CD14-positive monocyte (primary cell): ENCODE data around the gene ARHGAP12. TPM values are rescaled to one million over a fixed set of nuclear protein-coding genes. Genes with fewer than 3 reads are reported as not detected.

Experiments
- DNase-seq, 3 donors: peaks; one replicate each; pipeline ENCODE4 v3.0.0-alpha.2; 2011 to 2022
- H2AFZ ChIP-seq: 2 replicates; pipeline ENCODE4 v1.6.0; 2012; ENCODE audit warnings: mild to moderate bottlenecking, low read depth, low read length, inconsistent platforms; ENCODE audit not compliant: insufficient read depth, poor library complexity, severe bottlenecking
- H3K27ac ChIP-seq, 2 donors: 1 replicate in 1 of 2; 2 replicates in 1 of 2; pipeline ENCODE4 v1.5.1; 2012 to 2013; ENCODE audit warnings: low read length in 2 of 2, control low read depth in 1 of 2, inconsistent platforms in 1 of 2, low read depth in 1 of 2, mild to moderate bottlenecking in 1 of 2
- H3K27me3 ChIP-seq, 2 donors: one replicate each; pipeline versions ENCODE4 v1.6.0 to v1.6.1; 2011 to 2013; ENCODE audit warnings: low read length in 2 of 2; ENCODE audit not compliant: control insufficient read depth in 2 of 2, insufficient read depth in 2 of 2
- H3K36me3 ChIP-seq, 2 donors: replicated peaks in 1 of 2; 1 replicate in 1 of 2; 2 replicates in 1 of 2; pipeline versions ENCODE4 v1.5.1 to v1.6.1; 2012 to 2013; ENCODE audit warnings: low read length in 2 of 2, control low read depth in 1 of 2, inconsistent platforms in 1 of 2, mild to moderate bottlenecking in 1 of 2; ENCODE audit not compliant: insufficient read depth in 2 of 2, control insufficient read depth in 1 of 2
- H3K4me1 ChIP-seq, 2 donors: 1 replicate in 1 of 2; 2 replicates in 1 of 2; pipeline versions ENCODE4 v1.5.1 to v1.6.1; 2012 to 2013; ENCODE audit warnings: low read length in 2 of 2, control low read depth in 1 of 2, inconsistent platforms in 1 of 2, mild to moderate bottlenecking in 1 of 2, moderate library complexity in 1 of 2; ENCODE audit not compliant: insufficient read depth in 2 of 2, control insufficient read depth in 1 of 2
- H3K4me2 ChIP-seq: replicated peaks from 2 replicates; pipeline ENCODE3; 2012; ENCODE audit warnings: low read length, moderate library complexity, mild to moderate bottlenecking; ENCODE audit not compliant: poor library complexity, severe bottlenecking; ENCODE audit errors: extremely low read depth
- H3K4me3 ChIP-seq, 3 experiments: fragments of 200-600 bp in 1 of 3; sonication (generic) in 1 of 3; replicated peaks in 1 of 3; 1 replicate in 2 of 3; 2 replicates in 1 of 3; pipeline ENCODE4 v1.5.1; 2011 to 2013; ENCODE audit warnings: low read length in 3 of 3, mild to moderate bottlenecking in 3 of 3, control low read depth in 2 of 3, low read depth in 2 of 3, inconsistent platforms in 1 of 3, moderate library complexity in 1 of 3
- H3K79me2 ChIP-seq: 2 replicates; pipeline ENCODE4 v1.6.0; 2012; ENCODE audit warnings: mild to moderate bottlenecking, control low read depth, inconsistent platforms, low read length, moderate library complexity; ENCODE audit not compliant: insufficient read depth
- H3K9ac ChIP-seq: 2 replicates; pipeline ENCODE4 v1.6.0; 2017; ENCODE audit warnings: low read length, mild to moderate bottlenecking; ENCODE audit not compliant: insufficient read depth, poor library complexity, severe bottlenecking
- H3K9me3 ChIP-seq, 2 donors: replicated peaks in 1 of 2; 1 replicate in 1 of 2; 2 replicates in 1 of 2; pipeline versions ENCODE4 v1.5.1 to v1.6.1; 2012 to 2013; ENCODE audit warnings: low read length in 2 of 2, control low read depth in 1 of 2; ENCODE audit not compliant: control insufficient read depth in 1 of 2, insufficient read depth in 1 of 2
- H4K20me1 ChIP-seq: 2 replicates; pipeline ENCODE4 v1.6.0; 2012; ENCODE audit warnings: mild to moderate bottlenecking, low read length, control low read depth, moderate library complexity; ENCODE audit not compliant: insufficient read depth
- H3K27ac Mint-ChIP-seq, 7 donors: one replicate each; pipeline ENCODE4 v1.8.0; 2020; ENCODE audit warnings: mild to moderate bottlenecking in 7 of 7, mixed read lengths in 7 of 7, moderate library complexity in 6 of 7, inconsistent platforms in 2 of 7
- H3K27me3 Mint-ChIP-seq, 3 donors: one replicate each; pipeline ENCODE4 v1.8.0; 2021 to 2022; ENCODE audit warnings: low read depth in 3 of 3, mild to moderate bottlenecking in 3 of 3, mixed read lengths in 3 of 3, moderate library complexity in 3 of 3, inconsistent platforms in 1 of 3
- H3K36me3 Mint-ChIP-seq, 2 donors: one replicate each; pipeline ENCODE4 v1.8.0; 2020; ENCODE audit warnings: mixed read lengths in 2 of 2, inconsistent platforms in 1 of 2, mild to moderate bottlenecking in 1 of 2
- H3K4me1 Mint-ChIP-seq: one replicate; pipeline ENCODE4 v1.8.0; 2020; ENCODE audit warnings: mild to moderate bottlenecking, mixed read lengths
- H3K4me3 Mint-ChIP-seq, 2 donors: one replicate each; pipeline ENCODE4 v1.8.0; 2020; ENCODE audit warnings: mild to moderate bottlenecking in 2 of 2, mixed read lengths in 2 of 2, moderate library complexity in 1 of 2
- H3K9me3 Mint-ChIP-seq, 7 donors: one replicate each; pipeline ENCODE4 v1.8.0; 2020 to 2022; ENCODE audit warnings: mixed read lengths in 7 of 7, mild to moderate bottlenecking in 6 of 7, moderate library complexity in 6 of 7, inconsistent platforms in 2 of 7
- WGBS: methylation state at CpG from one replicate; pipeline ENCODE4 v1.1.5; 2013; ENCODE audit warnings: missing lambda C conversion rate; ENCODE audit not compliant: insufficient coverage; 5-methylcytosine and 5-hydroxymethylcytosine counted together
- intact Hi-C, 2 donors: fragments of 100-400 bp; cut with micrococcal nuclease; formaldehyde crosslinking; loops; one replicate each; pipeline versions ENCODE4 v1.15.0 to v1.15.1; 2023
- polyA plus RNA-seq, 3 donors: library from polyadenylated mRNA; depleted of rRNA in 1 of 3; unstranded in 2 of 3; stranded (reverse) in 1 of 3; fragments of 300-500 nt in 2 of 3; fragments of >200 nt in 1 of 3; fragmentation: Illumina TruSeq in 2 of 3; gene quantifications; 1 replicate in 2 of 3; 2 replicates in 1 of 3; pipeline ENCODE4 v1.2.3, GENCODE V29; 2012 to 2021
- TF ChIP-seq, protein P1 (sequence below): fragments of 200-600 bp; IDR thresholded peaks from one replicate; pipeline ENCODE4 v1.8.0; 2022; ENCODE audit warnings: antibody characterized with exemption, mild to moderate bottlenecking

The ARHGAP12 gene
- polyA plus RNA-seq, 3 donors, result 3.2 to 15.5 (median 4.7) TPM

DNA sequence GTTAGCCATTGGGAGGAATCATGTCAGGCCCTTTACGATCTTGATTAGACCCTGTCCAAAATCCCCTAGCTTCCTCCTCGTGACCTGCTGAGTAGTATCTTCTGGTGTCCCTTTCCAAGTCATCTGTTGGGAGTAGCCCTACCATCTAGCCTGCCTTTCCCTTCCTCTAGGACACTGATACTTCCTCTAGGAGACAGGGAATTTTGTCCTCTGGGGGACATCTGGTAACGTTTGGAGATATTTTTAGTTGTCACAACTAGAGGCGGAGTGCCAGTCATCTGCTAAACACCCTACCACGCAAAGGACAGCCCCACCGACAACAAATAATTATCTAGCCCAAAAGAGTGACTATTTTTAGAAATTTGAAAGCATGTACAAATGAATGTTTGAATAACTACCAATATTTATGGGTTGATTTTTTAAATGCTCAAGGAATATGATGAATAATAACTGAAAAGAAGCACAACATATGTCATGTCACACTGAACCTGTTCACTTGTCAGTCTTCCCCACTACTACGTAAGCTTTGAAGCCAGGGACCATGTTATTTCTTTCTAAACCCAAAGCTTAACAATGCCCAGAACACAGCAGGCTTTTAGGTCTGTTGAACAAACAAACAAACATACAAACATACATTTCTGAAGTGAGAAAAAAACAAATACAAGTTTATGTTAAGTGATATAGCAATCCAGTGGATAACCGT lies 105.9 kb downstream of the ARHGAP12 start:
- no peak overlapping the region for H3K4me3 Mint-ChIP-seq
- H3K9ac ChIP-seq, result no peak overlapping the region
- no peaks in the 10 kb centered on the region for H3K4me1 ChIP-seq
- H3K9me3 Mint-ChIP-seq, result no peaks in the 10 kb centered on the region
- no peak overlapping the region for H3K27ac Mint-ChIP-seq
- WGBS, result 80% methylated on average over 1 of the region's 8 CpGs
- H4K20me1 ChIP-seq, result no peaks in the 10 kb centered on the region
- H3K27ac ChIP-seq, result no peak overlapping the region
- no peaks in the 10 kb centered on the region for H3K27me3 ChIP-seq
- H3K79me2 ChIP-seq, result no peaks in the 10 kb centered on the region
- peaks cover 12 to 60% of the 10 kb centered on the region in 2 donors for H3K36me3 ChIP-seq
- no peaks in the 10 kb centered on the region for H3K9me3 ChIP-seq
- peaks cover 30 to 37% of the 10 kb centered on the region in 2 donors for H3K36me3 Mint-ChIP-seq
- TF ChIP-seq, protein P1, sequence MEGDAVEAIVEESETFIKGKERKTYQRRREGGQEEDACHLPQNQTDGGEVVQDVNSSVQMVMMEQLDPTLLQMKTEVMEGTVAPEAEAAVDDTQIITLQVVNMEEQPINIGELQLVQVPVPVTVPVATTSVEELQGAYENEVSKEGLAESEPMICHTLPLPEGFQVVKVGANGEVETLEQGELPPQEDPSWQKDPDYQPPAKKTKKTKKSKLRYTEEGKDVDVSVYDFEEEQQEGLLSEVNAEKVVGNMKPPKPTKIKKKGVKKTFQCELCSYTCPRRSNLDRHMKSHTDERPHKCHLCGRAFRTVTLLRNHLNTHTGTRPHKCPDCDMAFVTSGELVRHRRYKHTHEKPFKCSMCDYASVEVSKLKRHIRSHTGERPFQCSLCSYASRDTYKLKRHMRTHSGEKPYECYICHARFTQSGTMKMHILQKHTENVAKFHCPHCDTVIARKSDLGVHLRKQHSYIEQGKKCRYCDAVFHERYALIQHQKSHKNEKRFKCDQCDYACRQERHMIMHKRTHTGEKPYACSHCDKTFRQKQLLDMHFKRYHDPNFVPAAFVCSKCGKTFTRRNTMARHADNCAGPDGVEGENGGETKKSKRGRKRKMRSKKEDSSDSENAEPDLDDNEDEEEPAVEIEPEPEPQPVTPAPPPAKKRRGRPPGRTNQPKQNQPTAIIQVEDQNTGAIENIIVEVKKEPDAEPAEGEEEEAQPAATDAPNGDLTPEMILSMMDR, result no peak
- no peaks in the 10 kb centered on the region for H3K27me3 Mint-ChIP-seq
- intact Hi-C loops, result no loop called here
- H3K4me3 ChIP-seq, result no peak overlapping the region
- H2AFZ ChIP-seq, result no peak overlapping the region
- no peak for DNase-seq
- no peak overlapping the region for H3K4me2 ChIP-seq
- H3K4me1 Mint-ChIP-seq, result no peaks in the 10 kb centered on the region

DNA sequence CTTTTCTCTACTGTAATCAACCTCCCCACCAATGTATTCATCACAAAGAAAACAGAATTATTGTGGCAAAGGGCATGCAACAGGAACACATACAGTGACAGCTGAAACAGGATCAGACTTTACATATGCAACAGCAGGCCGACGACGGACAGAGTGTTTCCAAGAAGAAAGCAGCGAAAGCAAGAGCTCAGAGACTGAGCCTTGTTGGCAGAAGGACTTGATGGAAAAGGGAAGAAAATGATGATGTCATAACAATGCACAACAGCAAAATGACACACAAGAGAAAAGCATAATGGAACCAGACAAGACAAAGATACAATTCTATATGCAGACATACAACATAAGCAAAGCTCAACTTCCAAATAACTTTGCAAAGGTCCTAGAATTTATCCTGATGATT lies 106.5 kb downstream of the ARHGAP12 start:
- no peak overlapping the region for H3K27ac Mint-ChIP-seq
- Histone ChIP-seq H3K4me3 (no peak overlapping the region), H3K36me3 (peaks cover 12 to 66% of the 10 kb centered on the region in 2 donors), H4K20me1 (no peaks in the 10 kb centered on the region), H3K9me3 (no peaks in the 10 kb centered on the region), H3K79me2 (no peaks in the 10 kb centered on the region), H2AFZ (no peak overlapping the region), H3K27ac (no peak overlapping the region), H3K4me2 (no peak overlapping the region), H3K4me1 (no peaks in the 10 kb centered on the region), H3K9ac (no peak overlapping the region), H3K27me3 (no peaks in the 10 kb centered on the region)
- H3K4me1 Mint-ChIP-seq, result no peaks in the 10 kb centered on the region
- TF ChIP-seq, protein P1, result no peak
- no peak overlapping the region for H3K4me3 Mint-ChIP-seq
- no peak for DNase-seq
- intact Hi-C loops, result no loop called here
- no peaks in the 10 kb centered on the region for H3K9me3 Mint-ChIP-seq
- no peaks in the 10 kb centered on the region for H3K27me3 Mint-ChIP-seq
- H3K36me3 Mint-ChIP-seq, result peaks cover 28 to 42% of the 10 kb centered on the region in 2 donors
- WGBS, result no CpG with 5 or more reads among the region's 4 CpGs
